Nephron (organoid): ENCODE data around the gene KDM4C.

Experiments
- H3K27ac Mint-ChIP-seq, 3 experiments: 2 replicates each; pipeline ENCODE4 v1.8.0; 2020; ENCODE audit warnings: mixed read lengths in 3 of 3, mild to moderate bottlenecking in 2 of 3, moderate library complexity in 1 of 3
- H3K27me3 Mint-ChIP-seq: 2 replicates; pipeline ENCODE4 v1.8.0; 2021; ENCODE audit warnings: low read depth, mild to moderate bottlenecking, moderate library complexity, mixed read lengths
- H3K36me3 Mint-ChIP-seq: 2 replicates; pipeline ENCODE4 v1.8.0; 2020; ENCODE audit warnings: low read depth, mixed read lengths
- H3K4me1 Mint-ChIP-seq: 2 replicates; pipeline ENCODE4 v1.8.0; 2020; ENCODE audit warnings: mixed read lengths
- H3K4me3 Mint-ChIP-seq, 3 experiments: 2 replicates each; pipeline ENCODE4 v1.8.0; 2020; ENCODE audit warnings: mild to moderate bottlenecking in 3 of 3, mixed read lengths in 3 of 3, moderate library complexity in 2 of 3
- H3K9me3 Mint-ChIP-seq: 2 replicates; pipeline ENCODE4 v1.8.0; 2020; ENCODE audit warnings: mixed read lengths
- CTCF ChIP-seq, 3 experiments: fragments of 200-600 bp; sonication (generic); IDR thresholded peaks; one replicate each; pipeline ENCODE4 v1.5.0; 2021; ENCODE audit warnings: antibody characterized with exemption in 3 of 3; ENCODE audit not compliant: unreplicated experiment in 3 of 3

KDM4C gene

DNA sequence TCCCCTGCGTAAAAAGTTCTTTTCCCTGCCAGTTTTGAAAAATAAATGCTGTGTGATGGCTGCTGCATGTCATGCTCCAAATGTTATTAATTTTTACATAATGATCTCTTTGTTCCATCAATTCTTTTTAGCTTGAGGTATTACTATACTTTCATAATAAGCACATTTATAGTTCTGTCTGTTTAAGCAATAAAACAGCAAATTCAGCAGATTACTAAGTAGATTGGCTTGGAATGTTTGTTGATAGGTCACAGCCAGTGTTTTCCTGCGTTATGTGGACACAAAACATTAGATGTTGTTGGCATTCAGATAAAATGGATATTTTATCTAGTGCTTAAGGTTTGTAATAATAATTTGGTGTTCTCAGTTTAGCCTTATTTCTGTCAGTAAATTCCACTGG lies 242.0 kb downstream of the KDM4C start:
- H3K4me3 Mint-ChIP-seq, result no peak overlapping the region
- H3K36me3 Mint-ChIP-seq, result peaks cover 16% of the 10 kb centered on the region
- peak overlapping the region in 1 of 3 experiments; percentile 76 for H3K27ac Mint-ChIP-seq
- no peaks in the 10 kb centered on the region for H3K27me3 Mint-ChIP-seq
- H3K9me3 Mint-ChIP-seq, result no peaks in the 10 kb centered on the region
- no peak for TF ChIP-seq CTCF (IDR thresholded peaks at IDR 0.05; ENCODE audit: unreplicated experiment in 3 of 3)
- no peaks in the 10 kb centered on the region for H3K4me1 Mint-ChIP-seq

- Mint-ChIP-seq H3K27me3 (no peaks in the 10 kb centered on the region), H3K4me1 (no peaks in the 10 kb centered on the region), H3K27ac (no peak overlapping the region), H3K36me3 (peaks cover 5% of the 10 kb centered on the region), H3K4me3 (no peak overlapping the region), H3K9me3 (no peaks in the 10 kb centered on the region)
- no peak for TF ChIP-seq CTCF (IDR thresholded peaks at IDR 0.05; ENCODE audit: unreplicated experiment in 3 of 3)
Measured at GRCh38 chr9:7001571-7001970, 243.8 kb downstream of the KDM4C start.

DNA sequence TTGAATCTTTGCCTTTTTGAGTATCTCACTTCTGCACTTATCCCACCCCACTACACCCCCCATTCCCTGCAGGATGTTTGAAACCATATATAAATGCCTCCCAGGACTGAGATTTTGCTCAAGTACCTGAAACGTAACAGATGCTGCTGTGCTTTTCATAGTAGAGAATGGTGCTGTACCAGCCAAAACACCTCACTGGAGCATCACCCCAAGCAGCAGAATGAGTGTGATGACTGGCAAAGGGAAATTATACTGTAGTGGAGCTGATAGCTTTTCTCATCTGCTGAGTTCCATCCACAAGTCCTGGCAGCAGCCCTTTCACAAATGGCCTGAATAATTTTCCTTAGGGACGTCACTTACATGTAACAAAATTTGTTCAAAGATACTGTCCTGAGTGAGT lies 246.1 kb downstream of the KDM4C start:
- Mint-ChIP-seq H3K27ac (no peak overlapping the region), H3K36me3 (peaks cover 16% of the 10 kb centered on the region), H3K4me3 (no peak overlapping the region), H3K4me1 (no peaks in the 10 kb centered on the region), H3K9me3 (no peaks in the 10 kb centered on the region), H3K27me3 (no peaks in the 10 kb centered on the region)
- no peak for TF ChIP-seq CTCF (IDR thresholded peaks at IDR 0.05; ENCODE audit: unreplicated experiment in 3 of 3)

DNA sequence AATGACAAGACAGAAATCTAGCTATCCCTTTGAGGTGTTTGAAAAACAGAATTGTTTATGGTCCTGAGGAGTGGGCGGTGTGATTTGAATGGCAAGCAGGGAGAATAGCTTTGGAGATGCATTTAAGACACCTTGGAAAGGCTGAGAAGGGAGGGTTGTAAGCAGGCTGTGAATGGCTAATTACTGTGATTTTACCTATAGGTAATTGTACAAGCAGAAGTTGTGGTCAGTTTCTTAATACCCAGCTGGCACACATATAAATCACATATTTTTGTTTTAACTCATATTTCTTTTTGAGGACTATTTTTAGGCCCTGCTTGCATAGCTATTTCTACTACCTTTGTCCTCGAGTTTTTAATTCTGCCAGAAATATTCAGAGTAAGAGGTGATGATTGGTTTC lies 248.6 kb downstream of the KDM4C start:
- peaks cover 30% of the 10 kb centered on the region for H3K36me3 Mint-ChIP-seq
- no peak overlapping the region for H3K4me3 Mint-ChIP-seq
- TF ChIP-seq CTCF (IDR thresholded peaks at IDR 0.05; ENCODE audit: unreplicated experiment in 3 of 3), result no peak
- H3K27ac Mint-ChIP-seq, result no peak overlapping the region
- H3K4me1 Mint-ChIP-seq, result no peaks in the 10 kb centered on the region
- H3K9me3 Mint-ChIP-seq, result peaks cover 3% of the 10 kb centered on the region
- H3K27me3 Mint-ChIP-seq, result no peaks in the 10 kb centered on the region

- Mint-ChIP-seq H3K4me3 (no peak overlapping the region), H3K27me3 (no peaks in the 10 kb centered on the region), H3K9me3 (peaks cover 3% of the 10 kb centered on the region), H3K4me1 (no peaks in the 10 kb centered on the region), H3K27ac (no peak overlapping the region), H3K36me3 (peaks cover 31% of the 10 kb centered on the region)
- TF ChIP-seq CTCF (IDR thresholded peaks at IDR 0.05; ENCODE audit: unreplicated experiment in 3 of 3), result no peak
Measured at GRCh38 chr9:7008411-7008810, 250.6 kb downstream of the KDM4C start.

- H3K4me1 Mint-ChIP-seq, result no peaks in the 10 kb centered on the region
- peaks cover 3% of the 10 kb centered on the region for H3K9me3 Mint-ChIP-seq
- H3K36me3 Mint-ChIP-seq, result peaks cover 31% of the 10 kb centered on the region
- H3K27me3 Mint-ChIP-seq, result no peaks in the 10 kb centered on the region
- no peak overlapping the region for H3K27ac Mint-ChIP-seq
- no peak for TF ChIP-seq CTCF (IDR thresholded peaks at IDR 0.05; ENCODE audit: unreplicated experiment in 3 of 3)
- no peak overlapping the region for H3K4me3 Mint-ChIP-seq
Measured at GRCh38 chr9:7009065-7009464, 251.3 kb downstream of the KDM4C start.
